ENCODE results near the gene ZNF438. TPM values are rescaled to one million over a fixed set of nuclear protein-coding genes. Genes with fewer than 3 reads are reported as not detected.

ZNF438 gene
- polyA plus RNA-seq, 4 donors = 7.2 to 11.0 (median 9.3) TPM

DNA sequence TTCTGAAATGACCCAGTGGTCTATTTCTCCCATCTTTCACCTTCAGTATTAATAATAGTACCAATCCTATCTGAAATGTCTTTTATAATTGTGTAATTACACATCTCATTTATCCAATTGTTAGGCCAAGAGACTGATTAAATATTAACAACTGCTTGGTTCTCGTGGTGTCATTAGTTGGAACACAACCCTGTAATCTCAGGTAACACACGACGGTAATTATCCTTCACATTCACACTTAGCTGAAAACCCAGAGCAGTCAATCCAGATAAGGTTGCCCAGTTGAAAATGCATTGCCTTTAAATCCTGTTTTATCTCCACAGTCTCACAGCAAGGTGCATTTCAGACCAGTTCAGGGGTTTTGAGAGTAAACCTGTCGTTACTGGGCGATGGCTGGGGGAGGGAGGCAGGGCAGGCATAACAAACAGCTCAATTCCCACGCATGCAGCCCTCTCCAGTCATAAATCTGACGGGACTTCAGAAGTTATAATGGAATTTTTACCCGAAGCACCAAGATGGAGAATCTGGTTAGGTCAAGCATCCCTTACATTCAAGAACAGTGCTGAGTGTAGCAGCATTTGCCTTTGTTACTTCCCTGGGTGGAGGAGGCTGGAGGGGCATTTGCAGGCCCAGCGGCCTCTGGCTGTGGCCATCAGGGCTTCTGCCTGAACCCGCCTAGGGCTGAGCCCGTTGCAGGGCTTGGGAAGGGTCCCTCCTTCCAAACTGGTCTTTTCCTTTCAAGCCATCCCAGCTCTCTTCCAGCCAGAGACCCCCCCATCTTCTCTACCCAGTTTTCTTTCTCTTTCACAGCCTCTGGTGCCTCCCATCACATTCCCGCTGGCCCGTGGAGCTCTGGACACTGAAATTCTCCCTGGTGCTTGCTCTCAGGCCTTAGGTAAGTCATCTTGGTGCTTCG is 201.1 kb downstream of the ZNF438 start:
- no peak for DNase-seq (ENCODE audit: low read depth in 4 of 4, low spot score in 3 of 4)

DNA sequence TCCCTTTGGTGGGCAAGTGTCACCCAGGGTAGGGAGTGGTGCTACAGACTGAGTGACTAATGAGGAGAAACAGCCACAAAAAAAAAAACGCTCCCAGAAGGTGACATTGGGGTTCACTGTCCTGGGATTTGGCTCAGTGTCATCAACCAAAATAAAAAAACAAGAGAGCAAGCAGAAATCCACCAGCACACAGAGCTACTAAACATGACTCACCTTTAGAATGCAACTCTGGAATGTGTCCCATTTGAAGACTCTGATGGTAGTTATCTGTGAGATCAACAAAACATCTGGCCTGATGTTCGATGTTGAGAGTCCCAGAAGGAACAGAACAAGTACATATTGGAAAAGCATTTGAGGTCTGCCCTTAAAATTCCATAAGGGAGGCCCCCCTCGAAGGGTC is 201.8 kb downstream of the ZNF438 start:
- DNase-seq (ENCODE audit: low read depth in 4 of 4, low spot score in 3 of 4) = no peak

DNA sequence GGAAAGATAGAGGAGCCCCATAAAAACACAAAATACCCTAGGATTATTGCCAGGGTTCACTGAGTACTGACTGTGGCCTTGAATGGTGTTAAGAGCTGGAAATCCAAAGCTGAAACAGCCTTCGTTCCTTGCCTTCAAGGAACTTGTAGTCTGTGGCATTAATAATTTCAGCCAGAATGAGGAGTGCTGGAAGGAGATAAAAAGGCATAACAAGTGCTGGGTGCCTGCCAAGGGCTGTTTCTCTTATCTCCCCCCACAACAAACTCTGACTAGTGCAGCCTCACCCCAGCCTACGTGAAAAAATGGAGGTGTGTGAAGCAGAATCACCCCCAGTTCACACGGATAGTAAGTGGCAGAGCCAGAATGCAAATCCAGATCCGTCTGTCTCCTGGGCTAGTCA is 203.0 kb downstream of the ZNF438 start:
- DNase-seq (ENCODE audit: low read depth in 4 of 4, low spot score in 3 of 4) = no peak

DNA sequence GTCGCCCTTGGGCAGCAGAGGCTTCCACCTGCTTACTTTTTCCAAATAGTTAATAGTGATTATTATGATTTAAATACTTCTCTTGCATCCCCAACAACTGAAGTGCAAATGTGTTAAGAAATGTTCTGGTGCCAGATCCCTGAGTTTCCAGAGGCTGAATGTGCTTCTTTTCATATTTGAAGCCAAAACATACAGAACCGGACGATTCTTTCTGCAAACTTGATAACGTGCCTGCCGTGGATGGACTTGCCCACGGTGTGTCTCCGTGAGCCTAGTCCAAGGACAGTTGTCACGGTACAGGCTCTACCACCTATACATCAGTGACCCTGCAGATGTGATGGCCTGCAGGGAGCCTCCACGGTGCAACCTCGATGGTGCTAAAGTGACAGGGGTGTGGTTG is 203.5 kb downstream of the ZNF438 start:
- no peak for DNase-seq (ENCODE audit: low read depth in 4 of 4, low spot score in 3 of 4)

GRCh38 chr10:30827531-30828120 is 204.0 kb downstream of the ZNF438 start:
- no peak for DNase-seq (ENCODE audit: low read depth in 4 of 4, low spot score in 3 of 4)

- no peak for DNase-seq (ENCODE audit: low read depth in 4 of 4, low spot score in 3 of 4)
Observed at GRCh38 chr10:30826679-30827078, 205.0 kb downstream of the ZNF438 start.

DNA sequence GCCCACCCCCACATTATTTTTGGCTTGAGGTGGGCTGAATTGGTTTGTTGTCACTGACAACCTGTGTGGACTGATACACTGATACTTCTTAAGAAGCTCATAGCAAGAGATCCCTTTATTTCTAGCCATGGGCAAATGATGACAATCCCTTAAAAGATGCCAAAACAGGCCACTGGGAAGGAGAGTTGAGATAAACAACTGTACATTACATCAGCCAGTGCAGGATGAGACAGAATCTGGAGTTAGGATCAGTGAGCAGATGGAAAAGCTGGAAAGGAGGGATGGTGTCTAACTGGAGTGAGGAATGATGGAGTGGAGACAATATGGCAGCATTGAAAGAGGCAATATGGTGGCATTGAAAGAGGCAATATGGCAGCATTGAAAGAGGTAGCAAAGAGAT is 206.2 kb downstream of the ZNF438 start:
- no peak for DNase-seq (ENCODE audit: low read depth in 4 of 4, low spot score in 3 of 4)

- DNase-seq (ENCODE audit: low read depth in 4 of 4, low spot score in 3 of 4) = no peak
Observed at GRCh38 chr10:30825022-30825421, 206.6 kb downstream of the ZNF438 start.

DNA sequence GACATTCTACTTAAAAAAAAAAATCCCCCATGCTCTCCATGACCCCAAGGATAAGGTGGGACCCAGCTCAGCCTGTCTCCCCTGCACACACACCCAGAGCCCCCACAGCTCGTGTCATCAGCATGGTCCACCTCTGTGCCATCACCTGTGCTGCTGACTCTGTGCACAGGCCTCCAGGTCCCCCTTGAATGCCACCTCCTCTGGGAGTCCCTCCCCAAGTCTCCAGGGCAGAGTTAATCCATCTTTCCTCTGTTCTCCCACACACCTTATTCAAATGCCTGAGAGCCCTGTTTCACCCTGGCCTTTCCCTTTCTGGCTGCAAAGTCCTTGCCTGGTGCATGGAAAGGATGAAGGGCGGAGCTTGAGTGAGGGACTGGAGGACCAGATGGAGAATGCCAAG is 208.0 kb downstream of the ZNF438 start:
- DNase-seq (ENCODE audit: low read depth in 4 of 4, low spot score in 3 of 4) = no peak

DNA sequence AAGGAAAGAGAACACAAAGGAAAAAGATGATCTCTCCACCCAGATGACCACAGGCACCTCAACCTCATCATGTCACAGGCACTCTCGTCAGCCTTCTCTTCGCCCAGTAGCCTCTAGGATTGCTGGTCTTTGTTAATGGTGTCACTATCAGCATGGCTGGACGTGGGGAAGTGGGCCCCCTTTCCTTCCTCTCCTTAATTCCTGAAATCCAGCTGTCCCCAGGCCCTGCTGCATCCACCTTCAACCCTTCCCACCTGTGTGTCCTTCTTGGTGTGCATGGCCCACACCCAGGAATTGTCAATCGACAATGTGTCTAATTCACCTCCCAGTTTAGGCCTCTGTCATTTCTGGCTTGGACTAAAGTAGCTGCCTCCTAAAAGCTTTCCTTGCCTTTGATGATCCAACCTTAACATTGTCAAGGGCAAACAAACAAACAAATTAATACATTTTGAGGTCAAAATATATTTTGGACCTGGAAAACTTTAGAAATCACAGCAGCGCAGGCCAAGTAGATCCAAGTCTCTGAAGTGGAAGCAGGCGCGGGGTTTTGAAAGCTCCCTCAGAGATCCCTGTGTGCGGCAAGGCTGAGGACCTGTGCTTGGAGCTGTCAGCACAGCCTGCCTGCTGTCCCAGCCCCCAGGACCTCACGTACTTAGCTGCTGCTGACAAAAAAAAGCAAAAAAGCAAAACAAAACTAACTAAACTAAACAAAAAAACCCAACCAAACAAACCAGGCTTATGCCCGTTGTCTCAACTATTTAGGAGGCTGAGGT is 208.8 kb downstream of the ZNF438 start:
- DNase-seq (ENCODE audit: low read depth in 4 of 4, low spot score in 3 of 4) = no peak

GRCh38 chr10:30821994-30822692 is 209.5 kb downstream of the ZNF438 start:
- no peak for DNase-seq (ENCODE audit: low read depth in 4 of 4, low spot score in 3 of 4)

GRCh38 chr10:30821261-30821993 is 210.2 kb downstream of the ZNF438 start:
- DNase-seq (ENCODE audit: low read depth in 4 of 4, low spot score in 3 of 4) = no peak

GRCh38 chr10:30820261-30820991 is 211.2 kb downstream of the ZNF438 start:
- DNase-seq (ENCODE audit: low read depth in 4 of 4, low spot score in 3 of 4) = no peak

GRCh38 chr10:30819341-30820181 is 212.1 kb downstream of the ZNF438 start:
- no peak for DNase-seq (ENCODE audit: low read depth in 4 of 4, low spot score in 3 of 4)

DNA sequence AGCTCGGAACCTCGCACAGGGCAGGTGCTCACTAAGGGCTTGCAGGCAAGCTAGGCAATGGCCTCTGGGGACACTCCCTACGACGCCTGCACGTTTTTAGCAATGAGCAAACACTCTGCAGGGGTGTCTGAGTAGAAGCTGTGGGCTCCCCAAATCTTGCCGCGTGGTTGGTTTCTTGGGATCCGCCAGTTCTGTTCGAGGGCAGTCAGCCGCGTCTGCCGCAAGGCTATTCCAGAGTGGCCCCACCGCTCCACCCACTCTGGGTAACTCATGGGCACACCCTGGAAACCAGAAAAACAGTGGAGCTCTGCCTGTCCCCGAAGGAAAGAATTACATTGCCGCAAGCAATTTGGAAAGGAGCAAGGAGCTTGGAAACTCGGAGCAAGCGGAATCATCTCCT is 212.8 kb downstream of the ZNF438 start:
- no peak for DNase-seq (ENCODE audit: low read depth in 4 of 4, low spot score in 3 of 4)

DNA sequence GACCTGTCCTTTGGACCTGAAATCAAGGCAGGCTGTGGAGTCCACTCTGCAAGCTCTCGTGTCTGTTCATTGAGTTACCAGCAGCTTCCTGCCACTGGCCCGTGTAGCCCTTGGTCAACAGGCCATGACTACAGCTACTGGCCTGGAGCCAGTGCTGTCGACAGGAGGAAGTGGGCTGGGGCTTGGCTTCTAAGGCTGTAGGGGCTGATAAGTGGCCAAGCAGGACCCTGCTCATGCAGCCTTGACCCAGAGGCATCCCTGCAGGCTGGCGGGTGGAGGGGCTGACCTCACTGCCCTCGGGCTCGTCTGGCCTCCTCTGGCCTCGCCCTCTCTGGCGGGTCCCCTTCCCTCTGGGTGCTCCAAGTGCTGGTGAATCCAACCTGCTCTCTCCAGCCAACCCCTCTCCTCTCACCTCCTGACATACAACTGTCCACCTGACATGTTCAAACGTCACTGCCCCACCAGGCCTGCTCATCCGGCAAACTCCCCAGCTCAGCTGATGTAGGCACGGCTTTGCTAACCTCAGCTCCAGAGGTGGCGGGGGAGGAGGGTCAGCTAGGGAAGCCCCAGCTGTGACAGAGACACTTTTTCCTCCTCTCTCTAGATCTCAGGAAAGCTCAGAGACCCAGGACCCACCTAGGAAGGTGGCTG is 213.5 kb downstream of the ZNF438 start:
- DNase-seq (ENCODE audit: low read depth in 4 of 4, low spot score in 3 of 4) = no peak

DNA sequence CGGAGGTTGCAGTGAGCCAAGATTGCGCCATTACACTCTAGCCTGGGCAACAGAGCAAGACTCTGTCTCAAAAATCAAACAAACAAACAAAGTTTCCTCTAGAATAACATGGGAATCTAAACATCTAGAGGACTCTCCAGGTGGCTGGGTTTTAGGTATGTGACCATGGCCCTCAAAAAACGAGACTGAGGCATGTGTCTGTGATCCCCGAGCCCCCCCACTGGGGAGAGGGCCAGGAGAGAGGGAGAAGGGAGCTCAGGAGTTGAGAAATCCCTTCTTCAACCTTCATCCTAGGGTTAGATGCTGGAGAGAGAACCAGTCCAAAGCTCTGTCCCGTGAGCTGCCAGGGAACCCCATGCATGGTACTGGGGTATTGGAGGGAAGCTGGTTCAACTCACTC is 214.1 kb downstream of the ZNF438 start:
- no peak for DNase-seq (ENCODE audit: low read depth in 4 of 4, low spot score in 3 of 4)

GRCh38 chr10:30816820-30817171 is 214.9 kb downstream of the ZNF438 start:
- DNase-seq (ENCODE audit: low read depth in 4 of 4, low spot score in 3 of 4) = no peak
